SK-N-SH (cell line): Measurements from ENCODE around the gene ZDHHC14. TPM values are rescaled to one million over a fixed set of nuclear protein-coding genes. Genes with fewer than 3 reads are reported as not detected.

Experiments
- CTCF ChIA-PET: fragments of 300-600, 350-600 bp; formaldehyde crosslinking; extraction: SDS; loops from one replicate; lab custom pipeline; 2021; lab: Yijun Ruan, JAX
- POLR2A ChIA-PET: fragments of 350-600 bp; sonication (Branson Sonifier 250); formaldehyde crosslinking; extraction: SDS; loops from one replicate; lab custom pipeline; 2020; ENCODE audit warnings: antibody characterized with exemption, inconsistent platforms; lab: Yijun Ruan, JAX
- DNase-seq: peaks from one replicate; pipeline ENCODE4 v3.0.0; 2012
- H2AFZ ChIP-seq: fragments of 200-600 bp; sonication (generic); 2 replicates; pipeline ENCODE4 v1.8.1; 2016; ENCODE audit warnings: antibody characterized with exemption, mild to moderate bottlenecking, low read depth
- H3F3A ChIP-seq: fragments of 200-600 bp; sonication (generic); replicated peaks from 2 replicates; pipeline ENCODE3; 2016; ENCODE audit warnings: antibody characterized with exemption, mild to moderate bottlenecking; ENCODE audit not compliant: insufficient read depth
- H3K27ac ChIP-seq, 2 experiments: fragments of 200-500 bp in 1 of 2; fragments of 200-600 bp in 1 of 2; sonication (Bioruptor generic) in 1 of 2; sonication (generic), shearing (Covaris generic) in 1 of 2; 2 replicates each; pipeline versions ENCODE4 v1.5.1 to v1.6.1; 2014 to 2016; ENCODE audit warnings: low read depth in 2 of 2, inconsistent platforms in 1 of 2, low read length in 1 of 2, mild to moderate bottlenecking in 1 of 2, mixed read lengths in 1 of 2
- H3K27me3 ChIP-seq: fragments of 200-600 bp; sonication (generic), shearing (Covaris generic); 2 replicates; pipeline ENCODE4 v1.6.1; 2016; ENCODE audit warnings: mixed run types; ENCODE audit not compliant: insufficient read depth
- H3K36me3 ChIP-seq, 2 experiments: fragments of 200-500 bp in 1 of 2; fragments of 200-600 bp in 1 of 2; sonication (Bioruptor generic) in 1 of 2; sonication (generic) in 1 of 2; replicated peaks in 1 of 2; 2 replicates each; pipeline versions ENCODE3 to v1.5.1; 2014 to 2016; ENCODE audit warnings: low read length in 1 of 2, mild to moderate bottlenecking in 1 of 2; ENCODE audit not compliant: insufficient read depth in 2 of 2, control insufficient read depth in 1 of 2
- H3K4me1 ChIP-seq, 2 experiments: fragments of 200-500 bp in 1 of 2; fragments of 200-600 bp in 1 of 2; sonication (Bioruptor generic) in 1 of 2; sonication (generic), shearing (Covaris generic) in 1 of 2; 2 replicates each; pipeline versions ENCODE4 v1.5.1 to v1.6.1; 2014 to 2016; ENCODE audit warnings: low read depth in 1 of 2, low read length in 1 of 2, mixed run types in 1 of 2; ENCODE audit not compliant: insufficient read depth in 2 of 2, control insufficient read depth in 1 of 2
- H3K4me2 ChIP-seq: fragments of 200-600 bp; sonication (generic), shearing (Covaris generic); 2 replicates; pipeline ENCODE4 v1.6.1; 2017; ENCODE audit warnings: mixed run types
- H3K4me3 ChIP-seq, 2 experiments: fragments of 200-500 bp in 1 of 2; fragments of 200-600 bp in 1 of 2; sonication (Bioruptor generic) in 1 of 2; sonication (generic), shearing (Covaris generic) in 1 of 2; 2 replicates each; pipeline versions ENCODE4 v1.5.1 to v1.8.1; 2014 to 2016; ENCODE audit warnings: low read depth in 2 of 2, inconsistent platforms in 1 of 2, low read length in 1 of 2, mild to moderate bottlenecking in 1 of 2, mixed read lengths in 1 of 2, moderate library complexity in 1 of 2
- H3K79me2 ChIP-seq: fragments of 200-600 bp; sonication (generic); 2 replicates; pipeline ENCODE4 v1.8.1; 2017; ENCODE audit warnings: mild to moderate bottlenecking; ENCODE audit not compliant: insufficient read depth
- H3K9ac ChIP-seq: fragments of 200-600 bp; sonication (generic); 2 replicates; pipeline ENCODE4 v1.6.1; 2017; ENCODE audit warnings: mixed run types
- H3K9me2 ChIP-seq: fragments of 200-600 bp; sonication (generic); 2 replicates; pipeline ENCODE4 v1.6.1; 2017; ENCODE audit warnings: mixed run types
- H3K9me3 ChIP-seq: fragments of 200-600 bp; sonication (generic); 2 replicates; pipeline ENCODE4 v1.6.1; 2017; ENCODE audit warnings: mixed run types, mild to moderate bottlenecking, moderate library complexity
- H4K20me1 ChIP-seq: fragments of 200-600 bp; sonication (generic); 2 replicates; pipeline ENCODE4 v1.6.1; 2017; ENCODE audit warnings: mild to moderate bottlenecking, mixed run types; ENCODE audit not compliant: insufficient read depth
- CHD2 ChIP-seq: fragments of 150-350 bp; IDR thresholded peaks from 2 replicates; pipeline ENCODE4 v1.6.1; 2018; ENCODE audit warnings: low read length; ENCODE audit not compliant: partially characterized antibody
- ELF1 ChIP-seq: IDR thresholded peaks from 2 replicates; pipeline ENCODE4 v1.4.0; 2012
- EP300 ChIP-seq, 2 experiments: IDR thresholded peaks; 2 replicates each; pipeline versions ENCODE4 v1.4.0 to v1.6.1; 2012; ENCODE audit warnings: borderline replicate concordance in 1 of 2, low read depth in 1 of 2, low read length in 1 of 2
- GATA2 ChIP-seq: sonication (generic); formaldehyde crosslinking; IDR thresholded peaks from 2 replicates; pipeline ENCODE4 v1.5.0; 2020; ENCODE audit warnings: mild to moderate bottlenecking, missing genetic modification reagents
- MXI1 ChIP-seq: IDR thresholded peaks from 2 replicates; pipeline ENCODE4 v1.6.1; 2012; ENCODE audit warnings: mild to moderate bottlenecking, low read depth, low read length, improper control_type of control experiment
- NRF1 ChIP-seq: IDR thresholded peaks from 2 replicates; pipeline ENCODE4 v1.6.1; 2012; ENCODE audit warnings: low read depth, mild to moderate bottlenecking, low read length
- POLR2AphosphoS5 ChIP-seq: IDR thresholded peaks from 2 replicates; pipeline ENCODE4 v1.6.1; 2012; ENCODE audit warnings: low read depth, low read length
- RFX5 ChIP-seq: IDR thresholded peaks from 2 replicates; pipeline ENCODE4 v1.6.1; 2012; ENCODE audit warnings: mild to moderate bottlenecking, improper control_type of control experiment, low read length
- RXRA ChIP-seq: IDR thresholded peaks from 2 replicates; pipeline ENCODE4 v1.4.0; 2012; ENCODE audit warnings: low read depth, mild to moderate bottlenecking, borderline replicate concordance
- SIN3A ChIP-seq: IDR thresholded peaks from 2 replicates; pipeline ENCODE4 v1.6.1; 2012; ENCODE audit warnings: low read depth, mild to moderate bottlenecking, low read length, moderate library complexity, borderline replicate concordance
- TEAD4 ChIP-seq: IDR thresholded peaks from 2 replicates; pipeline ENCODE4 v1.4.0; 2012; ENCODE audit warnings: mild to moderate bottlenecking, borderline replicate concordance; ENCODE audit not compliant: insufficient read depth
- YY1 ChIP-seq: IDR thresholded peaks from 2 replicates; pipeline ENCODE4 v1.4.0; 2012; ENCODE audit warnings: low read depth, mild to moderate bottlenecking
- WGBS: methylation state at CpG from one replicate; pipeline ENCODE4 v1.1.6; 2017; ENCODE audit warnings: low lambda C conversion rate; 5-methylcytosine and 5-hydroxymethylcytosine counted together
- polyA plus RNA-seq, 3 experiments: library from polyadenylated mRNA; depleted of rRNA; stranded (reverse); fragments of >200 nt; gene quantifications; 2 replicates each; pipeline ENCODE4 v1.2.3, GENCODE V29; 2012
- TF ChIP-seq, protein P1 (sequence below): IDR thresholded peaks from 2 replicates; pipeline ENCODE4 v1.4.0; 2012; ENCODE audit warnings: low read depth
- TF ChIP-seq, protein P2 (sequence below): IDR thresholded peaks from 2 replicates; pipeline ENCODE4 v1.4.0; 2012; ENCODE audit warnings: low read depth, borderline replicate concordance
- TF ChIP-seq, protein P3 (sequence below): IDR thresholded peaks from 2 replicates; pipeline ENCODE4; 2012
- TF ChIP-seq, protein P4 (sequence below): IDR thresholded peaks from 2 replicates; pipeline ENCODE4 v1.6.1; 2012; ENCODE audit warnings: mild to moderate bottlenecking, low read depth, low read length, moderate library complexity
- TF ChIP-seq, protein P5 (sequence below): fragments of 150-350 bp; IDR thresholded peaks from 2 replicates; pipeline ENCODE4 v1.6.1; 2017; ENCODE audit warnings: antibody characterized with exemption, low read length, low read depth, borderline replicate concordance
- TF ChIP-seq, protein P6 (sequence below): fragments of 200-600 bp; sonication (generic); IDR thresholded peaks from 2 replicates; pipeline ENCODE4 v1.6.1; 2017; ENCODE audit warnings: antibody characterized with exemption, mild to moderate bottlenecking, moderate library complexity

The ZDHHC14 gene
- polyA plus RNA-seq, 1 of the 3 experiments (the other 2 are of a cell fraction): 5.4 TPM

DNA sequence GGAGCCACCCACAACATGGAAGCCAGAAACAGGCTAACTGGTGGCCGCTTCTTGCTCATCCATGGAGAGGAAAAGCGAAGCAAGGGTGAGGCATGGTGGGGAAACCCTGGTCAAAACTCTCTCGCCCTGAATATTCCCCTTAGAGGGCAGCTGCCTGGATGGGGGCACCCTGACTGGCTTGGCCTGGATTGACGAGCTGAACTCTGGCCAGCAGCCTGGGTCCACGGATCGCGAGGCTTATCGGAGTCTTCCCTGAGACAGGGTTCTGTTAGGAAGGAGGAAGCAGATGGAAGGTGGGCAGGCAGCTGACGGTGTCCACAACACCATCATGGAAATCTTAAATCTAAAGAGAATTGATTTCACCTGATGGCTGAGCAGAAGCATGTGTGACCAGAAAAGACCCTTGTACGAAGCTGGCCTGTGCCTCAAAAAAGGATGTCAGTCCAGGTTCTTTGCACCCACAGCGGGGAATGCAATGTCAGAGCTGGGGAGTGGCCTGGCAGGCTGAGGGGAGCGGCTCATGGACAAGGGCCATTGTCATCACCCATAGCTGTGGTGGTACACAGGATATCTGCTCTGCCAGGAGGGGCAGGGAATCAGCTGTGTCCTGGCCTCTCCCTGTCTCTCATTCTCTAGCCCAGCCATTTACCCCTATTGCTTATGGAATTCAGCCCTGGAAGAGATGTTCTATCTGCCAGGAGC, 332.6 kb downstream of the ZDHHC14 start:
- no peaks in the 10 kb centered on the region for H3K9me2 ChIP-seq
- no peak for DNase-seq
- TF ChIP-seq, protein P1, sequence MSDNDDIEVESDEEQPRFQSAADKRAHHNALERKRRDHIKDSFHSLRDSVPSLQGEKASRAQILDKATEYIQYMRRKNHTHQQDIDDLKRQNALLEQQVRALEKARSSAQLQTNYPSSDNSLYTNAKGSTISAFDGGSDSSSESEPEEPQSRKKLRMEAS: no peak
- TF ChIP-seq GATA2 (CRISPR knock-in tag) (no peak), POLR2AphosphoS5 (no peak), NRF1 (no peak), RFX5 (no peak), SIN3A (no peak), TEAD4 (no peak), CHD2 (no peak), ELF1 (no peak)
- TF ChIP-seq, protein P2, sequence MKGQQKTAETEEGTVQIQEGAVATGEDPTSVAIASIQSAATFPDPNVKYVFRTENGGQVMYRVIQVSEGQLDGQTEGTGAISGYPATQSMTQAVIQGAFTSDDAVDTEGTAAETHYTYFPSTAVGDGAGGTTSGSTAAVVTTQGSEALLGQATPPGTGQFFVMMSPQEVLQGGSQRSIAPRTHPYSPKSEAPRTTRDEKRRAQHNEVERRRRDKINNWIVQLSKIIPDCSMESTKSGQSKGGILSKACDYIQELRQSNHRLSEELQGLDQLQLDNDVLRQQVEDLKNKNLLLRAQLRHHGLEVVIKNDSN: no peak
- TF ChIP-seq, protein P3, sequence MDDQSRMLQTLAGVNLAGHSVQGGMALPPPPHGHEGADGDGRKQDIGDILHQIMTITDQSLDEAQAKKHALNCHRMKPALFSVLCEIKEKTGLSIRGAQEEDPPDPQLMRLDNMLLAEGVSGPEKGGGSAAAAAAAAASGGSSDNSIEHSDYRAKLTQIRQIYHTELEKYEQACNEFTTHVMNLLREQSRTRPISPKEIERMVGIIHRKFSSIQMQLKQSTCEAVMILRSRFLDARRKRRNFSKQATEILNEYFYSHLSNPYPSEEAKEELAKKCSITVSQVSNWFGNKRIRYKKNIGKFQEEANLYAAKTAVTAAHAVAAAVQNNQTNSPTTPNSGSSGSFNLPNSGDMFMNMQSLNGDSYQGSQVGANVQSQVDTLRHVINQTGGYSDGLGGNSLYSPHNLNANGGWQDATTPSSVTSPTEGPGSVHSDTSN: no peak
- H3F3A ChIP-seq: no peaks in the 10 kb centered on the region
- WGBS: 88% methylated on average over 12 of the region's 12 CpGs
- no peaks in the 10 kb centered on the region for H4K20me1 ChIP-seq
- H3K27me3 ChIP-seq: no peaks in the 10 kb centered on the region
- no peak overlapping the region for H3K27ac ChIP-seq
- peaks cover 0 to 2% of the 10 kb centered on the region in 2 experiments; a peak in 1 of 4 replicates for H3K4me1 ChIP-seq
- no peak overlapping the region for H2AFZ ChIP-seq
- CTCF ChIA-PET: no interaction called here
- H3K9ac ChIP-seq: no peak overlapping the region
- no peaks in the 10 kb centered on the region for H3K9me3 ChIP-seq
- no peaks in the 10 kb centered on the region for H3K79me2 ChIP-seq
- H3K4me2 ChIP-seq: no peak overlapping the region
- POLR2A ChIA-PET: no interaction called here
- H3K36me3 ChIP-seq: no peaks in the 10 kb centered on the region
- no peak overlapping the region for H3K4me3 ChIP-seq

DNA sequence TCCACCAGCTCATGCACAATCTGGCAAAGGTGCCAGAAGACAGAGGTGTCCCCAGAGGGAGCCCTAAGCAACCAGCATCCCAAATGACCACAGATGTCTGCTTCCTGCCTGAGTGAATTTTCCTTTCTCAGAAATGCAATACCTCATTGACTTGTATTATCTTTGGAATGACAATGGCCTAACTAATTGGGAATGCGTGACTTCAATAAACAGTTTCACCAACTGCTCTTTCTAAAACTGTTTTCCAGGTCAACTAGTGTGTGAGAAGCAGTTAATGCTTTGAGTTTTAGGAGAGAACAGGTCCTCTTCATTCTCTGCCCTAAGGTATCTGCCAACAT, 333.1 kb downstream of the ZDHHC14 start:
- ChIA-PET CTCF (no interaction called here), POLR2A (no interaction called here)
- no peak overlapping the region for H3K4me2 ChIP-seq
- H3K9ac ChIP-seq: no peak overlapping the region
- H3K4me1 ChIP-seq: peaks cover 3 to 7% of the 10 kb centered on the region in 2 experiments
- no peak for DNase-seq
- WGBS: 100% methylated on average over 1 of the region's 1 CpG
- H3K9me3 ChIP-seq: no peaks in the 10 kb centered on the region
- no peaks in the 10 kb centered on the region for H4K20me1 ChIP-seq
- H3K9me2 ChIP-seq: no peaks in the 10 kb centered on the region
- H3K27ac ChIP-seq: no peak overlapping the region
- peaks cover 2% of the 10 kb centered on the region for H3F3A ChIP-seq
- H3K79me2 ChIP-seq: no peaks in the 10 kb centered on the region
- H2AFZ ChIP-seq: no peak overlapping the region
- H3K4me3 ChIP-seq: no peak overlapping the region
- H3K36me3 ChIP-seq: no peaks in the 10 kb centered on the region
- no peaks in the 10 kb centered on the region for H3K27me3 ChIP-seq
- TF ChIP-seq, protein P4, sequence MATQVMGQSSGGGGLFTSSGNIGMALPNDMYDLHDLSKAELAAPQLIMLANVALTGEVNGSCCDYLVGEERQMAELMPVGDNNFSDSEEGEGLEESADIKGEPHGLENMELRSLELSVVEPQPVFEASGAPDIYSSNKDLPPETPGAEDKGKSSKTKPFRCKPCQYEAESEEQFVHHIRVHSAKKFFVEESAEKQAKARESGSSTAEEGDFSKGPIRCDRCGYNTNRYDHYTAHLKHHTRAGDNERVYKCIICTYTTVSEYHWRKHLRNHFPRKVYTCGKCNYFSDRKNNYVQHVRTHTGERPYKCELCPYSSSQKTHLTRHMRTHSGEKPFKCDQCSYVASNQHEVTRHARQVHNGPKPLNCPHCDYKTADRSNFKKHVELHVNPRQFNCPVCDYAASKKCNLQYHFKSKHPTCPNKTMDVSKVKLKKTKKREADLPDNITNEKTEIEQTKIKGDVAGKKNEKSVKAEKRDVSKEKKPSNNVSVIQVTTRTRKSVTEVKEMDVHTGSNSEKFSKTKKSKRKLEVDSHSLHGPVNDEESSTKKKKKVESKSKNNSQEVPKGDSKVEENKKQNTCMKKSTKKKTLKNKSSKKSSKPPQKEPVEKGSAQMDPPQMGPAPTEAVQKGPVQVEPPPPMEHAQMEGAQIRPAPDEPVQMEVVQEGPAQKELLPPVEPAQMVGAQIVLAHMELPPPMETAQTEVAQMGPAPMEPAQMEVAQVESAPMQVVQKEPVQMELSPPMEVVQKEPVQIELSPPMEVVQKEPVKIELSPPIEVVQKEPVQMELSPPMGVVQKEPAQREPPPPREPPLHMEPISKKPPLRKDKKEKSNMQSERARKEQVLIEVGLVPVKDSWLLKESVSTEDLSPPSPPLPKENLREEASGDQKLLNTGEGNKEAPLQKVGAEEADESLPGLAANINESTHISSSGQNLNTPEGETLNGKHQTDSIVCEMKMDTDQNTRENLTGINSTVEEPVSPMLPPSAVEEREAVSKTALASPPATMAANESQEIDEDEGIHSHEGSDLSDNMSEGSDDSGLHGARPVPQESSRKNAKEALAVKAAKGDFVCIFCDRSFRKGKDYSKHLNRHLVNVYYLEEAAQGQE: no peak
- TF ChIP-seq, protein P5, sequence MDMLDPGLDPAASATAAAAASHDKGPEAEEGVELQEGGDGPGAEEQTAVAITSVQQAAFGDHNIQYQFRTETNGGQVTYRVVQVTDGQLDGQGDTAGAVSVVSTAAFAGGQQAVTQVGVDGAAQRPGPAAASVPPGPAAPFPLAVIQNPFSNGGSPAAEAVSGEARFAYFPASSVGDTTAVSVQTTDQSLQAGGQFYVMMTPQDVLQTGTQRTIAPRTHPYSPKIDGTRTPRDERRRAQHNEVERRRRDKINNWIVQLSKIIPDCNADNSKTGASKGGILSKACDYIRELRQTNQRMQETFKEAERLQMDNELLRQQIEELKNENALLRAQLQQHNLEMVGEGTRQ: no peak
- TF ChIP-seq TEAD4 (no peak), EP300 (IDR thresholded peaks at IDR 0.05; ENCODE audit: borderline replicate concordance in 1 of 2, low read depth in 1 of 2, low read length in 1 of 2) (no peak), MXI1 (no peak), RXRA (no peak), YY1 (no peak)
- TF ChIP-seq, protein P6, sequence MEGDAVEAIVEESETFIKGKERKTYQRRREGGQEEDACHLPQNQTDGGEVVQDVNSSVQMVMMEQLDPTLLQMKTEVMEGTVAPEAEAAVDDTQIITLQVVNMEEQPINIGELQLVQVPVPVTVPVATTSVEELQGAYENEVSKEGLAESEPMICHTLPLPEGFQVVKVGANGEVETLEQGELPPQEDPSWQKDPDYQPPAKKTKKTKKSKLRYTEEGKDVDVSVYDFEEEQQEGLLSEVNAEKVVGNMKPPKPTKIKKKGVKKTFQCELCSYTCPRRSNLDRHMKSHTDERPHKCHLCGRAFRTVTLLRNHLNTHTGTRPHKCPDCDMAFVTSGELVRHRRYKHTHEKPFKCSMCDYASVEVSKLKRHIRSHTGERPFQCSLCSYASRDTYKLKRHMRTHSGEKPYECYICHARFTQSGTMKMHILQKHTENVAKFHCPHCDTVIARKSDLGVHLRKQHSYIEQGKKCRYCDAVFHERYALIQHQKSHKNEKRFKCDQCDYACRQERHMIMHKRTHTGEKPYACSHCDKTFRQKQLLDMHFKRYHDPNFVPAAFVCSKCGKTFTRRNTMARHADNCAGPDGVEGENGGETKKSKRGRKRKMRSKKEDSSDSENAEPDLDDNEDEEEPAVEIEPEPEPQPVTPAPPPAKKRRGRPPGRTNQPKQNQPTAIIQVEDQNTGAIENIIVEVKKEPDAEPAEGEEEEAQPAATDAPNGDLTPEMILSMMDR: no peak
